ENCODE data around the gene SPATS2L. TPM values are rescaled to one million over a fixed set of nuclear protein-coding genes. Genes with fewer than 3 reads are reported as not detected.

Gene SPATS2L
- total RNA-seq, 1 donor = 65.6 TPM

- H3K4me3 ChIP-seq (ENCODE audit: low read depth, low read length) = peak overlapping the region; percentile 78
- DNase-seq (ENCODE audit: low read depth) = peak; percentile 73
- no peak for TF ChIP-seq CTCF (IDR thresholded peaks at IDR 0.05; ENCODE audit: insufficient read depth, low read depth, low read length)
These were observed 1.4 kb downstream of the SPATS2L start for GRCh38 chr2:200307724-200308545.

- H3K4me3 ChIP-seq (ENCODE audit: low read depth, low read length) = peak overlapping the region; percentile 78
- peak; percentile 61 for DNase-seq (ENCODE audit: low read depth)
- no peak for TF ChIP-seq CTCF (IDR thresholded peaks at IDR 0.05; ENCODE audit: insufficient read depth, low read depth, low read length)
These were observed 2.2 kb downstream of the SPATS2L start for GRCh38 chr2:200308546-200309295.

GRCh38 chr2:200309296-200310049 is 3.0 kb downstream of the SPATS2L start:
- peak overlapping the region; percentile 78 for H3K4me3 ChIP-seq (ENCODE audit: low read depth, low read length)
- DNase-seq (ENCODE audit: low read depth) = no peak
- no peak for TF ChIP-seq CTCF (IDR thresholded peaks at IDR 0.05; ENCODE audit: insufficient read depth, low read depth, low read length)

- no peak for TF ChIP-seq CTCF (IDR thresholded peaks at IDR 0.05; ENCODE audit: insufficient read depth, low read depth, low read length)
- peak; percentile 32 for DNase-seq (ENCODE audit: low read depth)
- no peak overlapping the region for H3K4me3 ChIP-seq (ENCODE audit: low read depth, low read length)
These were observed 4.1 kb downstream of the SPATS2L start for GRCh38 chr2:200310545-200310971.

GRCh38 chr2:200311139-200311538 is 4.6 kb downstream of the SPATS2L start:
- no peak for TF ChIP-seq CTCF (IDR thresholded peaks at IDR 0.05; ENCODE audit: insufficient read depth, low read depth, low read length)
- DNase-seq (ENCODE audit: low read depth) = no peak
- no peak overlapping the region for H3K4me3 ChIP-seq (ENCODE audit: low read depth, low read length)

- no peak overlapping the region for H3K4me3 ChIP-seq (ENCODE audit: low read depth, low read length)
- DNase-seq (ENCODE audit: low read depth) = no peak
- no peak for TF ChIP-seq CTCF (IDR thresholded peaks at IDR 0.05; ENCODE audit: insufficient read depth, low read depth, low read length)
These were observed 8.6 kb downstream of the SPATS2L start for GRCh38 chr2:200314976-200315567.

Data from fibroblast of villous mesenchyme (primary cell).